K562 (cell line): ENCODE measurements around the gene MPND. TPM values are rescaled to one million over a fixed set of nuclear protein-coding genes. Genes with fewer than 3 reads are reported as not detected.

ENCODE experiments used
- ATAC-seq: fragments of 200-7000 bp; cut with Tn5 transposase; 3 replicates; pipeline ENCODE4 v1.9.1; 2020; ENCODE audit warnings: moderate library complexity
- BruUV-seq: library from RNA; stranded (reverse); fragments of 400-500 nt; replicated peaks from 2 replicates; lab custom pipeline; 2021; lab: Mats Ljungman, UMichigan
- CTCF ChIA-PET: fragments of 300-600 bp; formaldehyde crosslinking; extraction: SDS; loops from one replicate; lab custom pipeline; 2021; ENCODE audit warnings: low intra/inter-chr PET ratio; lab: Yijun Ruan, JAX
- POLR2A ChIA-PET: fragments of 300-600, 350-650 bp; sonication (Branson Sonifier 250); formaldehyde crosslinking; extraction: SDS; loops from one replicate; lab custom pipeline; 2021; ENCODE audit warnings: antibody characterized with exemption, inconsistent platforms; lab: Yijun Ruan, JAX
- DNase-seq, 4 experiments: peaks; one replicate each; pipeline versions ENCODE4 v3.0.0 to v3.0.0-alpha.2; 2011 to 2018; ENCODE audit warnings: low spot score in 3 of 4, mixed read lengths in 3 of 4; ENCODE audit errors: extremely low read depth in 1 of 4
- FAIRE-seq: peaks from 2 replicates; lab custom pipeline; 2011; peaks lifted over from hg19 to GRCh38; lab: Jason Lieb, UNC
- H2AFZ ChIP-seq: 2 replicates; pipeline ENCODE4 v1.6.0; 2011; ENCODE audit warnings: low read depth, low read length, control low read depth, inconsistent platforms
- H3K27ac ChIP-seq: fragments of 200-600 bp; 3 replicates; pipeline ENCODE4 v1.8.0; 2011; ENCODE audit warnings: low read depth, mild to moderate bottlenecking, control low read depth, inconsistent platforms, low read length, moderate library complexity, mixed read lengths; ENCODE audit errors: extremely low read depth
- H3K27me3 ChIP-seq, 2 experiments: fragments of 300-600 bp in 1 of 2; 2 replicates in 1 of 2; 3 replicates in 1 of 2; pipeline versions ENCODE4 v1.6.0 to v1.8.0; 2011; ENCODE audit warnings: inconsistent platforms in 2 of 2, low read length in 2 of 2, mild to moderate bottlenecking in 1 of 2, mixed read lengths in 1 of 2, moderate library complexity in 1 of 2; ENCODE audit not compliant: control insufficient read depth in 2 of 2, insufficient read depth in 2 of 2
- H3K36me3 ChIP-seq: fragments of 300-600 bp; 3 replicates; pipeline ENCODE4 v1.8.0; 2011; ENCODE audit warnings: mild to moderate bottlenecking, low read length, inconsistent platforms; ENCODE audit not compliant: control insufficient read depth, insufficient read depth
- H3K4me1 ChIP-seq, 2 experiments: fragments of 200-600 bp in 1 of 2; replicated peaks in 1 of 2; 2 replicates in 1 of 2; 3 replicates in 1 of 2; pipeline versions ENCODE4 v1.5.1 to v1.8.0; 2011; ENCODE audit warnings: inconsistent platforms in 2 of 2, low read length in 2 of 2, mild to moderate bottlenecking in 1 of 2, mixed read lengths in 1 of 2, moderate library complexity in 1 of 2; ENCODE audit not compliant: control insufficient read depth in 2 of 2, insufficient read depth in 2 of 2
- H3K4me2 ChIP-seq: 2 replicates; pipeline ENCODE4 v1.6.1; 2011; ENCODE audit warnings: low read length, control low read depth, inconsistent platforms, mixed read lengths; ENCODE audit not compliant: insufficient read depth
- H3K4me3 ChIP-seq: fragments of 200-600 bp; sonication (generic), shearing (Covaris generic); 2 replicates; pipeline ENCODE4 v1.5.1; 2016; ENCODE audit warnings: control low read depth, inconsistent platforms
- H3K79me2 ChIP-seq: fragments of 200-600 bp; 3 replicates; pipeline ENCODE4 v1.8.0; 2011; ENCODE audit warnings: low read length, inconsistent platforms; ENCODE audit not compliant: control insufficient read depth, insufficient read depth
- H3K9ac ChIP-seq, 2 experiments: 2 replicates each; pipeline versions ENCODE4 v1.6.0 to v1.6.1; 2011; ENCODE audit warnings: low read depth in 2 of 2, low read length in 2 of 2, control low read depth in 1 of 2, inconsistent platforms in 1 of 2, mild to moderate bottlenecking in 1 of 2, mixed read lengths in 1 of 2; ENCODE audit not compliant: insufficient read depth in 1 of 2
- H3K9me1 ChIP-seq: one replicate; pipeline ENCODE4 v1.6.0; 2011; ENCODE audit warnings: inconsistent platforms, mild to moderate bottlenecking, low read length, moderate library complexity; ENCODE audit not compliant: control insufficient read depth, insufficient read depth
- H3K9me3 ChIP-seq: replicated peaks from 2 replicates; pipeline ENCODE4 v1.5.1; 2011; ENCODE audit warnings: low read depth, low read length, inconsistent platforms; ENCODE audit not compliant: control insufficient read depth, insufficient read depth
- H4K20me1 ChIP-seq: replicated peaks from 2 replicates; pipeline ENCODE4 v1.6.1; 2011; ENCODE audit warnings: low read length, inconsistent platforms, mixed read lengths; ENCODE audit not compliant: control insufficient read depth, insufficient read depth
- E4F1 ChIP-seq: fragments of 250-450 bp; sonication (Bioruptor Pico); IDR thresholded peaks from 2 replicates; pipeline ENCODE4 v1.5.0; 2021; ENCODE audit warnings: mild to moderate bottlenecking, borderline replicate concordance
- JUND ChIP-seq, 2 experiments: IDR thresholded peaks; 2 replicates in 1 of 2; 3 replicates in 1 of 2; pipeline ENCODE4 v1.6.1; 2011; ENCODE audit warnings: borderline replicate concordance in 2 of 2, low read depth in 2 of 2, low read length in 2 of 2, improper control_type of control experiment in 1 of 2, missing biosample characterization in 1 of 2, missing genetic modification characterization in 1 of 2, missing genetic modification reagents in 1 of 2
- NFIX ChIP-seq: fragments of 250-450 bp; sonication (Bioruptor Pico); IDR thresholded peaks from 2 replicates; pipeline ENCODE4 v1.4.0; 2020; ENCODE audit warnings: low read depth, mild to moderate bottlenecking, moderate library complexity
- RAD21 ChIP-seq, 2 experiments: fragments of 250-450 bp in 1 of 2; fragments of 450-650 bp in 1 of 2; sonication (Bioruptor Pico) in 1 of 2; formaldehyde crosslinking in 1 of 2; IDR thresholded peaks in 1 of 2; conservative IDR thresholded peaks in 1 of 2; 2 replicates each; pipeline versions ENCODE4 v1.4.0 to v1.8.0; 2020 to 2022; ENCODE audit warnings: mild to moderate bottlenecking in 2 of 2, moderate library complexity in 1 of 2
- SMARCA5 ChIP-seq: fragments of 450-650 bp; IDR thresholded peaks from 2 replicates; pipeline ENCODE4 v1.6.1; 2016
- TRIM25 ChIP-seq: fragments of 450-650 bp; IDR thresholded peaks from 2 replicates; pipeline ENCODE4 v1.7.0; 2016; ENCODE audit warnings: borderline replicate concordance
- ZNF785 ChIP-seq: fragments of 250-450 bp; sonication (Bioruptor Pico); IDR thresholded peaks from 2 replicates; pipeline ENCODE4 v1.4.0; 2020; ENCODE audit warnings: mild to moderate bottlenecking
- WGBS: fragments of 100-300 bp; shearing (Covaris generic); methylation state at CpG from one replicate; pipeline ENCODE4 v1.1.6; 2016; ENCODE audit warnings: low coverage, mixed read lengths; ENCODE audit not compliant: insufficient coverage; ENCODE audit errors: missing lambda C conversion rate; 5-methylcytosine and 5-hydroxymethylcytosine counted together
- in situ Hi-C: fragments of 300-500 bp; cut with MboI; formaldehyde crosslinking; loops from 4 replicates; pipeline ENCODE4 v1.15.0; 2018; ENCODE audit warnings: inconsistent platforms, mixed read lengths
- intact Hi-C: fragments of 100-400 bp; cut with micrococcal nuclease; formaldehyde crosslinking; loops from 2 replicates; pipeline ENCODE4 v1.14.2; 2022
- polyA plus RNA-seq, 8 experiments: library from polyadenylated mRNA; depleted of rRNA in 4 of 8; stranded (reverse) in 5 of 8; unstranded in 3 of 8; fragments of >200 nt; fragmentation: Nextera tagmentation in 2 of 8; fragmentation: Illumina TruSeq in 1 of 8; extraction: Ambion mirVana in 2 of 8; extraction: Trizol in 1 of 8; gene quantifications; 2 replicates each; pipeline versions ENCODE4 v1.2.1 to v1.2.3, GENCODE V29; 2011 to 2014; ENCODE audit warnings: inconsistent platforms in 1 of 8, missing spikeins in 1 of 8
- total RNA-seq, 7 experiments: library from RNA; depleted of rRNA in 6 of 7; stranded (reverse); fragments of >200 nt in 6 of 7; fragmentation: Illumina TruSeq in 2 of 7; extraction: Trizol in 2 of 7; gene quantifications; 2 replicates each; pipeline versions ENCODE4 v1.2.1 to v1.2.3, GENCODE V29; 2011 to 2021; ENCODE audit warnings: low replicate concordance in 1 of 7

The MPND gene
- total and polyA plus RNA-seq, 9 of the 15 experiments (the other 6 are each of a cell fraction or from before 2014, with no cell fraction given) = 0.25 to 14.0 (median 3.9) TPM

GRCh38 chr19:4327877-4328242 lies 15.5 kb upstream of the MPND start:
- Histone ChIP-seq H3K36me3 (peaks cover 4% of the 10 kb centered on the region), H3K79me2 (peaks cover 19% of the 10 kb centered on the region), H3K27me3 (no peaks in the 10 kb centered on the region; a peak in 1 of 5 replicates), H3K9ac (peak overlapping the region in 1 of 2 experiments; percentile 94; a peak in 2 of 4 replicates), H3K4me1 (peaks cover 2 to 52% of the 10 kb centered on the region in 2 experiments; a peak in 3 of 5 replicates), H3K9me3 (no peaks in the 10 kb centered on the region), H3K4me2 (peak overlapping the region; percentile 93), H3K27ac (peak overlapping the region; percentile 72; the same call in 2 of the 3 replicates), H4K20me1 (peaks cover 7% of the 10 kb centered on the region; the same call in 1 of the 2 replicates), H3K9me1 (no peaks in the 10 kb centered on the region), H2AFZ (peak overlapping the region; percentile 95), H3K4me3 (peak overlapping the region; percentile 54)
- FAIRE-seq (no peak), DNase-seq (no peak), ATAC-seq (peak; percentile 50)
- in situ Hi-C loops = no loop called here
- intact Hi-C loops = no loop called here
- WGBS = 0% methylated on average over 9 of the region's 13 CpGs
- POLR2A ChIA-PET = interaction anchor here (0.8 to 1.4 kb wide), 4 partner anchors 10 to 48 kb away, joined by 4 to 7 read pairs (median 6); partner anchors contain the start of gene MPND
- CTCF ChIA-PET = no interaction called here
- BruUV-seq = no TSS peak
- peak in 1 of 2 experiments; percentile 7; a peak in 1 of 4 replicates for TF ChIP-seq RAD21 (CRISPR knock-in tag; conservative IDR thresholded peaks at IDR 0.05 in 1 of 2, IDR thresholded peaks at IDR 0.05 in 1 of 2)
- no peak for TF ChIP-seq NFIX (CRISPR knock-in tag)
- no peak for TF ChIP-seq ZNF785
- TF ChIP-seq TRIM25 = 0 out of 2 replicates have a peak, but pooled peaks have one; percentile 30
- TF ChIP-seq E4F1 = peak; percentile 48; the same call in 1 of the 2 replicates
- 0 out of 2 replicates have a peak, but pooled peaks have one; percentile 49 for TF ChIP-seq SMARCA5
- TF ChIP-seq JUND (IDR thresholded peaks at IDR 0.05; ENCODE audit: borderline replicate concordance, low read depth, low read length) = no peak
- TF ChIP-seq JUND (tag; IDR thresholded peaks at IDR 0.05; ENCODE audit: borderline replicate concordance, low read depth, low read length) = no peak
